ENCODE data around the gene ACTN1.

The ACTN1 gene

GRCh38 chr14:68948686-68949600 is 30.2 kb downstream of the ACTN1 start:
- no peak for DNase-seq

GRCh38 chr14:68947802-68948201 is 31.3 kb downstream of the ACTN1 start:
- DNase-seq: no peak

- no peak for DNase-seq
These were observed 32.6 kb downstream of the ACTN1 start for GRCh38 chr14:68946489-68946822.

- DNase-seq: no peak
These were observed 33.3 kb downstream of the ACTN1 start for GRCh38 chr14:68945585-68946488.

- no peak for DNase-seq
These were observed 33.9 kb downstream of the ACTN1 start for GRCh38 chr14:68945190-68945584.

GRCh38 chr14:68944162-68944561 is 34.9 kb downstream of the ACTN1 start:
- DNase-seq: no peak

GRCh38 chr14:68943107-68943506 is 36.0 kb downstream of the ACTN1 start:
- no peak for DNase-seq

- no peak for DNase-seq
These were observed 36.6 kb downstream of the ACTN1 start for GRCh38 chr14:68942296-68943035.

GRCh38 chr14:68941820-68942219 is 37.3 kb downstream of the ACTN1 start:
- DNase-seq: no peak

GRCh38 chr14:68940614-68941185 is 38.4 kb downstream of the ACTN1 start:
- DNase-seq: no peak

- DNase-seq: no peak
These were observed 39.0 kb downstream of the ACTN1 start for GRCh38 chr14:68939893-68940613.

- DNase-seq: no peak
These were observed 39.8 kb downstream of the ACTN1 start for GRCh38 chr14:68939181-68939892.

- DNase-seq: no peak
These were observed 40.6 kb downstream of the ACTN1 start for GRCh38 chr14:68938271-68939150.

GRCh38 chr14:68937471-68938270 is 41.4 kb downstream of the ACTN1 start:
- DNase-seq: no peak

GRCh38 chr14:68936980-68937379 is 42.1 kb downstream of the ACTN1 start:
- DNase-seq: no peak

- no peak for DNase-seq
These were observed 42.6 kb downstream of the ACTN1 start for GRCh38 chr14:68936476-68936875.

- no peak for DNase-seq
These were observed 43.3 kb downstream of the ACTN1 start for GRCh38 chr14:68935761-68936214.

GRCh38 chr14:68934066-68934465 is 45.0 kb downstream of the ACTN1 start:
- DNase-seq: no peak

GRCh38 chr14:68932686-68933085 is 46.4 kb downstream of the ACTN1 start:
- DNase-seq: no peak

Data from stimulated activated naive CD4-positive, alpha-beta T cell treated with Interleukin-2 at 50 U/mL for 16 hours (primary cell).